T47D (cell line): Measurements from ENCODE around the gene MEGF10.

Experiments used
- DNase-seq, 2 experiments: peaks; one replicate each; pipeline versions ENCODE4 v3.0.0 to v3.0.0-alpha.2; 2011 to 2012; ENCODE audit warnings: low read depth in 1 of 2, low spot score in 1 of 2
- JUND ChIP-seq: IDR thresholded peaks from 2 replicates; pipeline ENCODE4 v1.6.1; 2012; ENCODE audit warnings: low read depth
- in situ Hi-C: cut with HindIII; loops from 2 replicates; pipeline ENCODE4 v1.10.0; 2016; ENCODE audit warnings: low sequenced_read_pairs, low pct_unique_long_range_greater_than_20kb

Gene MEGF10

DNA sequence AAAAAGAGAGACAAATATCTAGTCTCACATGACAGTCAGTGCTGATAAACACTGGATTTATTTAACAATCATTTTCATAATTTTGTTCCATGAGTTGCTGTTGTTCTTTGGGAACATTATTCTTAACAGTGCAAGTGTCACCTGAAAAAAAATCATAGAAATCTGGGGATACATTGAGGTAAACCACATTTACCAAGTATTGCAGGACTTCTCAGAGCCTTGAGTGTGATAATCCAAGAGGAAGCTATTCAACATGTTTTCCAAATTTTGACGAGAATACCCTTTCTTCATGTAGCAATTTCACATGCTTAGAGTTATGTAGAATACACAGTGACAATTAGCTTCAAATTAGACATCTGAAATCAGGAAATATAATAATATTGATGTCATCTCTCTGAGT, 108.5 kb downstream of the MEGF10 start:
- in situ Hi-C loops: no loop called here
- no peak for DNase-seq
- TF ChIP-seq JUND: no peak

DNA sequence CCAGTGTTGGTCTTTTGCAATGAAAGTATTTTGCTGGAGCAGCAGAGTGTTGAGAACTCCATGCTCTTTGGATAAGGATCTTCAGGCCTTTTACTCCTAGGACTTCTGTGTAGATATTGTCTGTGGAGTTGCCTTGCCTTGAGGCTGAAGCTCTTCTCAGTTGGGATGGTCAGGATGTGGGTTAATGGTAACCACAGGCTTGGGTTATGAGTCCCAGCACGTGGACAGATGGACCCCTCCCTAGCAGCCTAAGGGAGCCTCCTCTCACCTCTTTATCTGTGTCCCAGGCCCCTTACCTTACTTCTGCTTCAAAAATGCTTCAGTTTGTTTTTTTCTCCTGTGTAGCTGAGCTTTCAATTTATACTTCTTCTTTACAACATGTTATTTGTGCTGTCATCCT, 109.9 kb downstream of the MEGF10 start:
- TF ChIP-seq JUND: no peak
- in situ Hi-C loops: no loop called here
- DNase-seq: no peak

DNA sequence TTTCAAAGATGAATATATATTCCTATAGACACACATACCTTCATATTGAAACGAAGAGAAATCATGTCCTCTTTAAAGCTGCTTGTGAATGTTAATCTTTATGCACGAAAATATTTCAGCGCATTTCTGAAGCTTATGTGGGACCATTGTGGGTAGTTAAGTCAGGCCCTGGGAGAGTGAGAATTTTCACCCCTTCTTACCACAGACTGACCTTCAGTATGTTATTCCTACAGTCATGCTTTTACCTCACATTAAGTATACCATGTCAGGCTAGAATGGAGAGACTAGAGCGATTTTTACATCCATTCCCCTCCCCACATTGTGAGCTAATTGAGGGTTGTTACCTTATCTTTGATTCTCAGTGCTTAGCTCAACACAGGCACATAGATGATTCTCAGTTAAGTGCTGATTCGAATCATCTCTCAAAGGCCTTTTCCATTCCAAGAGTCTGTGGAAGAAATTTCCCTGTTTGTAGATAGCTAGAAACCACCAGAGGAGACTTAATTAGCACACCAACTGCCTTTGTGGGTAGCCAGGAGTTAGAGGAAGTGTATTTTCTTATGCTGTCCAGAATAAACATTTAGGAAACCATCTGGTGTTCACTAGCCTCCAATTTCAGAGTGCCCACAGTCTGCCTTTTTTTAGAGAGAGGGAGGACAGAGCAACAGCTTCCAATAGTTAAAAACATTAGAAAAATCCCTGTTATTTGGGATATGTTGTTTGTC, 110.5 kb downstream of the MEGF10 start:
- in situ Hi-C loops: no loop called here

DNA sequence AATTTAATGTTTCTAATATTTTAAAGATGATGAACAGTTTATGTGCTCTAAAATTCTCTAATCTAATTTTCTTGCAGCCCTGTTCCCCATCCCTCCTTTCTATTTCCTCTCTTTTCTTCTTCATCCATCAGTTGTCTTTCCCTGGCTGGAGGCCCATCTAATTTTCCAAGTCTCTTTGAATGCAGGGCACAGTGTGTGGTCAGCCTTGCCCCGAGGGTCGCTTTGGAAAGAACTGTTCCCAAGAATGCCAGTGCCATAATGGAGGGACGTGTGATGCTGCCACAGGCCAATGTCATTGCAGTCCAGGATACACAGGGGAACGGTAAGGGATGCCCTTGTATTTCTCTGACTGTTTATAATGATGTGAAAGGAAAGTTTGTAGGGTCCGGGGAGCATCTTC, 111.8 kb downstream of the MEGF10 start:
- DNase-seq: no peak
- in situ Hi-C loops: no loop called here
- no peak for TF ChIP-seq JUND

More for the DNA sequence above, 110.5 kb downstream of the MEGF10 start:
- peak in 1 of 2 experiments; percentile 23 for DNase-seq
- TF ChIP-seq JUND: no peak

DNA sequence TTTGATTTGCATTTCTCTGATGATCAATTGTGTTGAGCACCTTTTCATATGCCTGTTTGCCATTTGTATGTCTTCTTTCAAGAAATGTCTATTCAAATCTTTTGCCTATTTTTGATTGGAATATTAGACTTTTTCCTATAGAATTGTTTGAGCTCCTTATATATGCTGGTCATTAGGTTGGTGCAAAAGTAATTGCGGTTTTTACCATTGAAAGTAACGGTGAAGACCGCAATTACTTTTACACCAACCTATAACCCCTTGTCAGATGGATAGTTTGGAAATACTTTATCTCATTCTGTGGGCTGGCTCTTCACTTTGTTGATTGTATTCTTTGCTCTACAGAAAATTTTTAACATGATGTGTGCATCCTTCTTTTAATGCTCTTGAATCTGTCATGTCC, 113.6 kb downstream of the MEGF10 start:
- in situ Hi-C loops: no loop called here
- no peak for DNase-seq
- no peak for TF ChIP-seq JUND

GRCh38 chr5:127406326-127407121, 115.9 kb downstream of the MEGF10 start:
- in situ Hi-C loops: no loop called here
- DNase-seq: no peak
- no peak for TF ChIP-seq JUND

DNA sequence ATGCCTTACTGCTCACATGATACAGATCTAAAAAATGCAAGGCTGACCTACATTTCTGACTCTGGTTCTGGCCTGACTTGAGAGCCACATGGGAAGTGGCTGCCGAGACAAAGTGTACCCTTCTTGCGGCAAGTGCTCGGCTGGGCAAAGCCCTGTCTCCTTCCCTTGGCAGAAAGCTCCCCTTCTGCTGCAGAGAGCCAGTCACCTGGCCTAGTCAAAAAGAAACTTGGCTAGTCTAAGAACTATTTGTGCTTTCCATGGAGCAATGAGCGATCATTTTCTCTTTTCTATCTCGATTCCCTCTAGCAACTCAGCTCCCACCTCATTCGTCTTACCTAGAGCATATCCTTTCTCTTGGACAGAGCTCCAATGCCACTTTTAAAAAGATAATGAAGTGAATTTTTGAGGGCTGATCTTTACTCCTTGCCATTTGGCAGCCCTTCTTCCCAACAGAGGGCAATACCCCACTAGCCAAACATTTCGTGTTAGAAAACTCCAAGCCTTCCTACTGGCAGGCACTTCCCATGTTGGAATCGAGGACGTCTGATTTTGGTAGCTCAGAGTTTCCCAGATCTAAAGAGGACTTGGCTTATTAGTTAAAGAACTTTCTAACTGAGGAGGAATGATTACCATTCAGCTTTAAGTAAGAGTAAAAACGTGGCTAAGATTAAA, 118.8 kb downstream of the MEGF10 start:
- peak in 1 of 2 experiments; percentile 10 for DNase-seq
- TF ChIP-seq JUND: no peak
- in situ Hi-C loops: no loop called here

- TF ChIP-seq JUND: no peak
- DNase-seq: no peak
- in situ Hi-C loops: no loop called here
Measured at GRCh38 chr5:127409921-127410675, 119.5 kb downstream of the MEGF10 start.

GRCh38 chr5:127410959-127411358, 120.4 kb downstream of the MEGF10 start:
- DNase-seq: no peak
- TF ChIP-seq JUND: no peak
- in situ Hi-C loops: no loop called here

- DNase-seq: no peak
- in situ Hi-C loops: no loop called here
- no peak for TF ChIP-seq JUND
Measured at GRCh38 chr5:127411381-127411780, 120.8 kb downstream of the MEGF10 start.

- no peak for DNase-seq
- TF ChIP-seq JUND: no peak
- in situ Hi-C loops: no loop called here
Measured at GRCh38 chr5:127412698-127413097, 122.1 kb downstream of the MEGF10 start.

DNA sequence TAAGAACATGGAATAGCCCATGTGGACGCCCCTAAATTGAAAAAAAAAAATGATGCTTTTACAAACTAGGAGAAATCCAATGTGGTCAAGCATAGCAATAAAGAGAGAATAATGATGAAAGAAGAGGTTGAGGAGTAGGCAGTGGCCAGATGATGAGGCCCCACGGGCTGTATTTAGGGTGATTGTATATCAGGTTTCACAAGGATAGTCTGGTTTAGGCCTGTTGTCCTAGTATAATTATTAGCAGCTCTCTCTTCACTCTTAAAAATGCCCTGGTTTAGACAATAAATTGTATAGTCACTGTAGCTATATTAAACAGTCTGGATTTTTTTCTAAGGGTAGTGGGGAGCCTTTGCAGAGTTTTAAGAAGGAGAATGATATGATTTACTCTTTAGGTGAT, 124.4 kb downstream of the MEGF10 start:
- no peak for TF ChIP-seq JUND
- DNase-seq: no peak
- in situ Hi-C loops: no loop called here
